Gastrocnemius medialis (tissue), 4 donors: ENCODE data around the gene RGS11. TPM values are rescaled to one million over a fixed set of nuclear protein-coding genes. Genes with fewer than 3 reads are reported as not detected.
"Not testable (repeated sequence)": the region's sequence is repeated elsewhere in the genome, so short reads cannot be mapped to it uniquely, and the experiment has no call there.

Source experiments
- ATAC-seq, 2 donors: fragments of 150-250 bp; one replicate each; pipeline ENCODE4 v1.9.1; 2016
- DNase-seq, 2 donors: peaks; one replicate each; pipeline ENCODE4 v3.0.0-alpha.2; 2019
- H3K27ac ChIP-seq, 4 donors: fragments of 200-600 bp; sonication (generic); 1 replicate in 1 of 4; 2 replicates in 3 of 4; pipeline ENCODE4 v1.5.1; 2016 to 2018; ENCODE audit warnings: mild to moderate bottlenecking in 2 of 4, moderate library complexity in 1 of 4
- H3K27me3 ChIP-seq, 3 donors: fragments of 200-600 bp; sonication (generic) in 2 of 3; 1 replicate in 1 of 3; 2 replicates in 2 of 3; pipeline versions ENCODE4 v1.5.1 to v1.6.0; 2016 to 2019; ENCODE audit warnings: mild to moderate bottlenecking in 1 of 3, moderate library complexity in 1 of 3
- H3K36me3 ChIP-seq, 2 donors: fragments of 200-600 bp; sonication (generic) in 1 of 2; one replicate each; pipeline ENCODE4 v1.5.1; 2017 to 2018
- H3K4me1 ChIP-seq, 2 donors: fragments of 200-600 bp; sonication (generic) in 1 of 2; one replicate each; pipeline ENCODE4 v1.5.1; 2016 to 2017; ENCODE audit warnings: mild to moderate bottlenecking in 2 of 2
- H3K4me3 ChIP-seq, 4 donors: fragments of 200-600 bp; sonication (generic) in 3 of 4; 1 replicate in 1 of 4; 2 replicates in 3 of 4; pipeline ENCODE4 v1.5.1; 2016 to 2019; ENCODE audit warnings: mild to moderate bottlenecking in 2 of 4
- H3K9me3 ChIP-seq, 3 donors: fragments of 200-600 bp; sonication (generic) in 2 of 3; 1 replicate in 1 of 3; 2 replicates in 2 of 3; pipeline ENCODE4 v1.5.1; 2016 to 2019
- POLR2A ChIP-seq, 2 donors: fragments of 450-650 bp; IDR thresholded peaks; one replicate each; pipeline ENCODE4 v1.6.1; 2017; ENCODE audit warnings: antibody characterized with exemption in 2 of 2, mild to moderate bottlenecking in 2 of 2, moderate library complexity in 2 of 2
- in situ Hi-C, 4 donors: fragments of 200-750 bp; cut with MboI; loops; one replicate each; pipeline versions ENCODE4 v1.15.0 to v1.8.0; 2017; ENCODE audit warnings: low sequenced_read_pairs in 4 of 4
- intact Hi-C: fragments of 100-400 bp; cut with DNase I; formaldehyde crosslinking; loops from one replicate; pipeline ENCODE4 v1.15.1; 2023; ENCODE audit warnings: low total_unique reads
- total RNA-seq, 4 donors: library from RNA; depleted of rRNA; stranded (reverse); fragments of >200 nt; gene quantifications; one replicate each; pipeline versions ENCODE4 v1.1.0 to v1.2.3, GENCODE V29; 2016
- TF ChIP-seq, protein P1 (sequence below), 5 experiments: fragments of 450-650 bp in 3 of 5; fragments of 200-600 bp in 2 of 5; sonication (generic) in 2 of 5; IDR thresholded peaks in 4 of 5; conservative IDR thresholded peaks in 1 of 5; 1 replicate in 4 of 5; 2 replicates in 1 of 5; pipeline ENCODE4 v1.5.1; 2016 to 2019; ENCODE audit warnings: antibody characterized with exemption in 5 of 5, mild to moderate bottlenecking in 3 of 5, moderate library complexity in 3 of 5

RGS11 gene
- total RNA-seq, 4 donors from 2014 or later: 1.2 to 2.2 (median 1.6) TPM

- intact Hi-C loops (no loop called here), in situ Hi-C loops (no loop called here)
- DNase-seq (no peak), ATAC-seq (no peak)
- no peaks in the 10 kb centered on the region for H3K9me3 ChIP-seq
- no peak overlapping the region for H3K27ac ChIP-seq
- H3K27me3 ChIP-seq: peaks cover under 1 to 6% (median 2%) of the 10 kb centered on the region in 3 donors
- no peak overlapping the region for H3K4me3 ChIP-seq
- TF ChIP-seq, protein P1, sequence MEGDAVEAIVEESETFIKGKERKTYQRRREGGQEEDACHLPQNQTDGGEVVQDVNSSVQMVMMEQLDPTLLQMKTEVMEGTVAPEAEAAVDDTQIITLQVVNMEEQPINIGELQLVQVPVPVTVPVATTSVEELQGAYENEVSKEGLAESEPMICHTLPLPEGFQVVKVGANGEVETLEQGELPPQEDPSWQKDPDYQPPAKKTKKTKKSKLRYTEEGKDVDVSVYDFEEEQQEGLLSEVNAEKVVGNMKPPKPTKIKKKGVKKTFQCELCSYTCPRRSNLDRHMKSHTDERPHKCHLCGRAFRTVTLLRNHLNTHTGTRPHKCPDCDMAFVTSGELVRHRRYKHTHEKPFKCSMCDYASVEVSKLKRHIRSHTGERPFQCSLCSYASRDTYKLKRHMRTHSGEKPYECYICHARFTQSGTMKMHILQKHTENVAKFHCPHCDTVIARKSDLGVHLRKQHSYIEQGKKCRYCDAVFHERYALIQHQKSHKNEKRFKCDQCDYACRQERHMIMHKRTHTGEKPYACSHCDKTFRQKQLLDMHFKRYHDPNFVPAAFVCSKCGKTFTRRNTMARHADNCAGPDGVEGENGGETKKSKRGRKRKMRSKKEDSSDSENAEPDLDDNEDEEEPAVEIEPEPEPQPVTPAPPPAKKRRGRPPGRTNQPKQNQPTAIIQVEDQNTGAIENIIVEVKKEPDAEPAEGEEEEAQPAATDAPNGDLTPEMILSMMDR (IDR thresholded peaks at IDR 0.05 in 4 of 5, conservative IDR thresholded peaks at IDR 0.05 in 1 of 5): no peak
- TF ChIP-seq POLR2A (IDR thresholded peaks at IDR 0.05): no peak
- H3K4me1 ChIP-seq: peaks cover 0 to 4% of the 10 kb centered on the region in 2 donors
- H3K36me3 ChIP-seq: peaks cover 0 to 9% of the 10 kb centered on the region in 2 donors
These were observed 6.5 kb downstream of the RGS11 start for GRCh38 chr16:269061-269796.

DNA sequence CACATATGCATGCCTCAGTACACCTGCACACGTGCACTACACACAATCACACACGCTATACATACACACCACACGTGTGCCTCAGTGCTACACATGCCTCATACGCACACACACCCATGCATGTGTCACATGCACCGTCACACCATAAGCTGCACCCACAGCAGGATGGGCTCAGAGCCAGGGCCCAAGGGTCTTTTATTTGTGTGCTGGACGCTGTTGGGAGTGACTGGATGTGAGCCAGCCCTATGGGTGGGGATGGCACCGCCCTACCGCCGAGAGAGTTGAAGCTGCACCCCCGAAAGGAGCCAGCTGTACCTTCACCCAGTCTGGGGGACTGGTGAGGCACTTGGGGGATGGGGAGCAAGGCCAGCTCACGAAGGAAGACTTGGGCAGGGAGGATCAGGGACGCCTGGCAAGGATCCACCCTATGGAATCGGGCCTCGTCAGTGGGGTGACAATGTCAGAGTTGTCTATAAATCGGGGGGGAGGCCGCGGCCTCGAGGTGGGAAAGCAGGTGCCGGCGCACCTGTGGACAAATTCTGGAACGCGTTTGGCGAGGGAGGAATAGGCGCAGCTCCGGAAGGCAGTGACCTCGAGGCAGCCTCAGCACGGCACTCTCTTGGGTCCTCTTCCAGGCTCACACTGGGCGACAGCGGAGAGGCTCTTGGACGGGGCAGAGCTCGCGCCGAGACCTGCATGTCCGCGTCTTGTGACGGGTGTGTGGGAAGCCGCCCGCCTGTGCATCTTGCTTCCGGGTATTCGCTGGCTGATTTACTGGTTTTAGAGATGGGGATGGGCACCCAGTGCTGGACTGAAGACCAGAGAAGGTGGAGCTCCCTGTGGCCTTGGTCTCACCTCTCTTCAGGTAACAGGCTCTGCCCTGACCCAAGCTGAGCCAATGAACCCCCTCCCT is 7.3 kb downstream of the RGS11 start:
- Histone ChIP-seq H3K27ac (no peak overlapping the region), H3K9me3 (no peaks in the 10 kb centered on the region), H3K4me3 (no peak overlapping the region), H3K4me1 (peaks cover 0 to 4% of the 10 kb centered on the region in 2 donors), H3K27me3 (peaks cover 0 to 2% (median 0%) of the 10 kb centered on the region in 3 donors), H3K36me3 (peaks cover 0 to 17% of the 10 kb centered on the region in 2 donors)
- in situ Hi-C loops (no loop called here), intact Hi-C loops (no loop called here)
- ATAC-seq: no peak
- no peak for DNase-seq
- TF ChIP-seq POLR2A (IDR thresholded peaks at IDR 0.05): no peak
- TF ChIP-seq, protein P1 (IDR thresholded peaks at IDR 0.05 in 4 of 5, conservative IDR thresholded peaks at IDR 0.05 in 1 of 5): no peak

GRCh38 chr16:267562-267961 is 8.2 kb downstream of the RGS11 start:
- H3K4me3 ChIP-seq, H3K27ac ChIP-seq, ATAC-seq, H3K9me3 ChIP-seq, DNase-seq, in situ Hi-C loops, H3K4me1 ChIP-seq, H3K27me3 ChIP-seq, intact Hi-C loops: not testable (repeated sequence)
- H3K36me3 ChIP-seq: peaks cover 0 to 24% of the 10 kb centered on the region in 2 donors

DNA sequence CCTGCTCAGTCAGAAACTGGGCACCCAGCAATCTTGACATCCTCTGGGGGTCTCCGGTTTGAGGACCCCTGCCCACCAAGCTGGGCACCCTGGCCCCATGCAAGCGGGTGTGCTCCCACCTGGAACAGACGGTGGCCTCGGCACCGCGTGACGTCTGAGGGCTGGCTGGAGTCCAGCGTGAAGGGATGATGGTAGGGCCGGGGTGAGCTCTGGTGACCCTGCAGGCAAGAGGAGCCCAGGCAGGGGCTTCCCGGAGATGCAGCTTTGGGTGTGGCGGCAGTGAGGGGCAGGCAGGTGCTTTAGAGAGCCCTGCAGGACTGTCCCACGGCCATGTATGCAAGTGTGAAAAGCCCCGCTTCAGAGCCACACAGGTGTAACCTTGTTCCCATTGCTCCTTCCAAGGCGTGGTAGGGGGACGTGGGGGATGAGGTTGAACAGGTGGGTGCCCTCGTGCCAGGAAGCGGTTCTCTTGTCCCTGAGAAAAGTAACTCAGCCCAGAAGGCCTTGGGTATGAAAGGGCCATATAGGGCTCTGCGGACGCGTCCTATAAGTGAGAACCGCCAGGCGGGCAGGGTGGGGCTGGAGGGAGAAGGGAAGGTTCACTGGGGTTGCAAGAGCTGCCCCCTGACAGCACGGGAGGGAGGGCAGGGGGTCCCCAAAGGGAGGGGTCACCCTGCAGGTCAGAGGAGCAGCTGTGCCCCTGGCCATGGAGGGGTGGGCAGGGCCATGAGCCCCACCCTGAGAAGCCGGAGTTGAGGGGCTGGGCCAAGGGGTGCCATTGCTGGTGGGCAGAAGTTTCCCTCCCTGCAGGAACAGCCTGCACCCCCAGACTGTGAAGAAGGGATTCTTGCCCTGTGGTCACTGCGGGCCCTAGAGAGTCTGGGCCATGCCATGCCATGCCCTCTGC is 9.2 kb downstream of the RGS11 start:
- Histone ChIP-seq H3K27ac (no peak overlapping the region), H3K9me3 (no peaks in the 10 kb centered on the region), H3K4me3 (no peak overlapping the region), H3K36me3 (peaks cover 0 to 35% of the 10 kb centered on the region in 2 donors), H3K27me3 (no peaks in the 10 kb centered on the region), H3K4me1 (peaks cover 0 to 4% of the 10 kb centered on the region in 2 donors)
- ATAC-seq (no peak), DNase-seq (no peak)
- intact Hi-C loops (no loop called here), in situ Hi-C loops (no loop called here)
- TF ChIP-seq, protein P1 (IDR thresholded peaks at IDR 0.05 in 4 of 5, conservative IDR thresholded peaks at IDR 0.05 in 1 of 5): no peak
- TF ChIP-seq POLR2A (IDR thresholded peaks at IDR 0.05): no peak
